Fibroblast of the conjunctiva (primary cell): Measurements from ENCODE around the gene RNF135.
"Not testable (repeated sequence)": the region's sequence is repeated elsewhere in the genome, so short reads cannot be mapped to it uniquely, and the experiment has no call there.

ENCODE experiments used
- DNase-seq: peaks from one replicate; pipeline ENCODE4 v3.0.0-alpha.2; 2010; ENCODE audit warnings: low read depth

RNF135 gene

GRCh38 chr17:30954046-30954830, 16.6 kb upstream of the RNF135 start:
- no peak for DNase-seq

GRCh38 chr17:30956764-30957374, 14.0 kb upstream of the RNF135 start:
- DNase-seq, result no peak

- DNase-seq, result no peak
These were observed 13.1 kb upstream of the RNF135 start for GRCh38 chr17:30957741-30958140.

GRCh38 chr17:30958187-30958586, 12.7 kb upstream of the RNF135 start:
- DNase-seq, result no peak

GRCh38 chr17:30961209-30962188, 9.3 kb upstream of the RNF135 start:
- no peak for DNase-seq

GRCh38 chr17:30964312-30964711, 6.5 kb upstream of the RNF135 start:
- DNase-seq, result not testable (repeated sequence)

- DNase-seq, result no peak
These were observed 6.0 kb upstream of the RNF135 start for GRCh38 chr17:30964876-30965275.

- no peak for DNase-seq
These were observed 5.2 kb upstream of the RNF135 start for GRCh38 chr17:30965686-30966085.

GRCh38 chr17:30967911-30968310, 2.9 kb upstream of the RNF135 start:
- DNase-seq, result not testable (repeated sequence)

- no peak for DNase-seq
These were observed 629 bp upstream of the RNF135 start for GRCh38 chr17:30969989-30970830.

GRCh38 chr17:30975042-30975820, 4.4 kb downstream of the RNF135 start:
- DNase-seq, result no peak

- not testable (repeated sequence) for DNase-seq
These were observed 9.1 kb downstream of the RNF135 start for GRCh38 chr17:30979919-30980318.

- DNase-seq, result no peak
These were observed 11.0 kb downstream of the RNF135 start for GRCh38 chr17:30981531-30982519.

GRCh38 chr17:30982855-30983254, 12.0 kb downstream of the RNF135 start:
- no peak for DNase-seq

GRCh38 chr17:30990458-30990857, 19.6 kb downstream of the RNF135 start:
- no peak for DNase-seq

GRCh38 chr17:30992551-30992950, 21.7 kb downstream of the RNF135 start:
- DNase-seq, result no peak

- DNase-seq, result no peak
These were observed 24.5 kb downstream of the RNF135 start for GRCh38 chr17:30995347-30995746.

GRCh38 chr17:30996486-30996885, 25.6 kb downstream of the RNF135 start:
- no peak for DNase-seq

- no peak for DNase-seq
These were observed 26.4 kb downstream of the RNF135 start for GRCh38 chr17:30997270-30997669.

GRCh38 chr17:30997842-30998241, 27.0 kb downstream of the RNF135 start:
- DNase-seq, result no peak
